GM12878 (cell line): ENCODE measurements around the gene TMEM131L.

Experiments used
- CHD2 ChIP-seq: IDR thresholded peaks from 2 replicates; pipeline ENCODE4 v1.6.1; 2011; ENCODE audit warnings: low read depth, low read length, improper control_type of control experiment, borderline replicate concordance
- CHD4 ChIP-seq: fragments of 200-600 bp; sonication (generic); IDR thresholded peaks from 2 replicates; pipeline ENCODE4 v1.6.1; 2016; ENCODE audit warnings: mild to moderate bottlenecking
- CTCF ChIP-seq, 3 experiments: IDR thresholded peaks in 2 of 3; conservative IDR thresholded peaks in 1 of 3; 2 replicates each; pipeline ENCODE4 v1.5.1; 2011; ENCODE audit warnings: low read depth in 3 of 3, low read length in 3 of 3, mild to moderate bottlenecking in 3 of 3, control low read depth in 2 of 3, moderate library complexity in 2 of 3, inconsistent platforms in 1 of 3, mixed read lengths in 1 of 3; ENCODE audit not compliant: control insufficient read depth in 2 of 3, insufficient read depth in 1 of 3; ENCODE audit errors: extremely low read depth in 1 of 3
- FOS ChIP-seq: IDR thresholded peaks from 3 replicates; pipeline ENCODE4 v1.6.1; 2011; ENCODE audit warnings: borderline replicate concordance; ENCODE audit not compliant: insufficient read length; ENCODE audit errors: extremely low read depth
- HDAC2 ChIP-seq: fragments of 200-600 bp; sonication (generic); IDR thresholded peaks from 2 replicates; pipeline ENCODE4 v1.6.1; 2017
- POLR2A ChIP-seq: IDR thresholded peaks from 2 replicates; pipeline ENCODE4 v1.6.1; 2011; ENCODE audit warnings: low read depth, mild to moderate bottlenecking, low read length
- POLR2AphosphoS2 ChIP-seq: IDR thresholded peaks from 2 replicates; pipeline ENCODE4 v1.6.1; 2011; ENCODE audit warnings: low read depth, mild to moderate bottlenecking, low read length, improper control_type of control experiment, moderate library complexity
- POLR2AphosphoS5 ChIP-seq: IDR thresholded peaks from 2 replicates; pipeline ENCODE4 v1.6.1; 2011; ENCODE audit warnings: mild to moderate bottlenecking, low read length, inconsistent platforms
- TAF1 ChIP-seq: IDR thresholded peaks from 2 replicates; pipeline ENCODE4 v1.6.1; 2011; ENCODE audit warnings: mild to moderate bottlenecking, low read depth, low read length, borderline replicate concordance
- TBL1XR1 ChIP-seq: IDR thresholded peaks from 2 replicates; pipeline ENCODE4 v1.6.1; 2012; ENCODE audit warnings: low read depth, low read length, improper control_type of control experiment
- TF ChIP-seq, protein P1 (sequence below): IDR thresholded peaks from 2 replicates; pipeline ENCODE4 v1.6.1; 2012; ENCODE audit warnings: mild to moderate bottlenecking, low read depth, low read length

DNA sequence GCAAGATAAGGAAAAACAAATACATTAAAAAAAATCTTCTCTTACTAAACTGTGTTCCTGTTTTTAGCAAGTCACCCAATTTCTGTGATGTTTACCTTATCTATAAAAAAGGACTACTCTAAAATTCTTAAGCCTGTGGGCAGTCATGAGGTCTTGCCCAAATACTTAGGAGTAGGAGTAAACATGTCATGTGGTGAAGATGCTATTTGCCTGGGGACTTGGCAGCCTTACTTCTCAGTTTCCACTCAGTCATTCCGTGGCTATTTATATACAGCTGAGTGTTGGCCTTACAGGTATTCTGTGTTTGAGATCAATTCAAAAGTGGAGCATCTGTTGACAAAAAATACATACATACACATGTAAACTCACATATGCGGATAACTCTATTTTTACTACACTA is 128.1 kb downstream of the TMEM131L start:
- TF ChIP-seq CTCF (IDR thresholded peaks at IDR 0.05 in 2 of 3, conservative IDR thresholded peaks at IDR 0.05 in 1 of 3; ENCODE audit: control insufficient read depth in 2 of 3, extremely low read depth in 1 of 3, insufficient read depth in 1 of 3, low read depth in 3 of 3, low read length in 3 of 3) (no peak), POLR2AphosphoS2 (no peak), FOS (no peak), TBL1XR1 (no peak), HDAC2 (no peak), CHD4 (no peak), TAF1 (no peak), POLR2A (no peak), CHD2 (no peak), POLR2AphosphoS5 (no peak)
- TF ChIP-seq, protein P1, sequence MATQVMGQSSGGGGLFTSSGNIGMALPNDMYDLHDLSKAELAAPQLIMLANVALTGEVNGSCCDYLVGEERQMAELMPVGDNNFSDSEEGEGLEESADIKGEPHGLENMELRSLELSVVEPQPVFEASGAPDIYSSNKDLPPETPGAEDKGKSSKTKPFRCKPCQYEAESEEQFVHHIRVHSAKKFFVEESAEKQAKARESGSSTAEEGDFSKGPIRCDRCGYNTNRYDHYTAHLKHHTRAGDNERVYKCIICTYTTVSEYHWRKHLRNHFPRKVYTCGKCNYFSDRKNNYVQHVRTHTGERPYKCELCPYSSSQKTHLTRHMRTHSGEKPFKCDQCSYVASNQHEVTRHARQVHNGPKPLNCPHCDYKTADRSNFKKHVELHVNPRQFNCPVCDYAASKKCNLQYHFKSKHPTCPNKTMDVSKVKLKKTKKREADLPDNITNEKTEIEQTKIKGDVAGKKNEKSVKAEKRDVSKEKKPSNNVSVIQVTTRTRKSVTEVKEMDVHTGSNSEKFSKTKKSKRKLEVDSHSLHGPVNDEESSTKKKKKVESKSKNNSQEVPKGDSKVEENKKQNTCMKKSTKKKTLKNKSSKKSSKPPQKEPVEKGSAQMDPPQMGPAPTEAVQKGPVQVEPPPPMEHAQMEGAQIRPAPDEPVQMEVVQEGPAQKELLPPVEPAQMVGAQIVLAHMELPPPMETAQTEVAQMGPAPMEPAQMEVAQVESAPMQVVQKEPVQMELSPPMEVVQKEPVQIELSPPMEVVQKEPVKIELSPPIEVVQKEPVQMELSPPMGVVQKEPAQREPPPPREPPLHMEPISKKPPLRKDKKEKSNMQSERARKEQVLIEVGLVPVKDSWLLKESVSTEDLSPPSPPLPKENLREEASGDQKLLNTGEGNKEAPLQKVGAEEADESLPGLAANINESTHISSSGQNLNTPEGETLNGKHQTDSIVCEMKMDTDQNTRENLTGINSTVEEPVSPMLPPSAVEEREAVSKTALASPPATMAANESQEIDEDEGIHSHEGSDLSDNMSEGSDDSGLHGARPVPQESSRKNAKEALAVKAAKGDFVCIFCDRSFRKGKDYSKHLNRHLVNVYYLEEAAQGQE, result no peak
